Mucosa of gallbladder (tissue), 1 donor: ENCODE results near the gene SRGAP1. TPM values are rescaled to one million over a fixed set of nuclear protein-coding genes. Genes with fewer than 3 reads are reported as not detected.
"Not testable (repeated sequence)": the region's sequence is repeated elsewhere in the genome, so short reads cannot be mapped to it uniquely, and the experiment has no call there.

Experiments
- DNase-seq: peaks from one replicate; pipeline ENCODE4 v3.0.0-alpha.2; 2020; ENCODE audit warnings: low spot score
- total RNA-seq: library from RNA; stranded (reverse); gene quantifications from one replicate; pipeline ENCODE4 v1.2.1, GENCODE V29; 2021
- donor health status: DM: no; HTN: no; CAD: no.

Gene SRGAP1
- total RNA-seq, 1 donor from 2014 or later, result 13.5 TPM

- DNase-seq, result no peak
These were observed 163.4 kb downstream of the SRGAP1 start for GRCh38 chr12:64007853-64008252.

DNA sequence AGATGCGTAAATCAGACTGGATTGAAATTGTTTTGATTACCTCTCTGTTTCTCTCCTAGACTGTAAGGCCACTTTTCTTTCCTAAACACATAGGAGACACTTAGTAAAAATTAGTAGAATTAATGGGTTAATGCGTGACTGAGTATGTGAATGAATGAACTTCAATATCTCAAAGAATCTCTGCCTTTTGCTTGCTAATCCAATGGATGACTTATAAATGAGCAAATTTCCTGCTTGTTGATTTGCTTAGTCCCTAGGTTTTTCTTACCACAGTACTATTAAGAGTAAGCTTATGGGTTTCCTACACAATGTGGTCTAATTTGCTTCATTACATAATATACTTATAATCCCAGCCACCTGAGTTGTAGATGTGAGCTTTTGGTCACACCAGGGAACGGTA is 164.1 kb downstream of the SRGAP1 start:
- DNase-seq, result no peak

DNA sequence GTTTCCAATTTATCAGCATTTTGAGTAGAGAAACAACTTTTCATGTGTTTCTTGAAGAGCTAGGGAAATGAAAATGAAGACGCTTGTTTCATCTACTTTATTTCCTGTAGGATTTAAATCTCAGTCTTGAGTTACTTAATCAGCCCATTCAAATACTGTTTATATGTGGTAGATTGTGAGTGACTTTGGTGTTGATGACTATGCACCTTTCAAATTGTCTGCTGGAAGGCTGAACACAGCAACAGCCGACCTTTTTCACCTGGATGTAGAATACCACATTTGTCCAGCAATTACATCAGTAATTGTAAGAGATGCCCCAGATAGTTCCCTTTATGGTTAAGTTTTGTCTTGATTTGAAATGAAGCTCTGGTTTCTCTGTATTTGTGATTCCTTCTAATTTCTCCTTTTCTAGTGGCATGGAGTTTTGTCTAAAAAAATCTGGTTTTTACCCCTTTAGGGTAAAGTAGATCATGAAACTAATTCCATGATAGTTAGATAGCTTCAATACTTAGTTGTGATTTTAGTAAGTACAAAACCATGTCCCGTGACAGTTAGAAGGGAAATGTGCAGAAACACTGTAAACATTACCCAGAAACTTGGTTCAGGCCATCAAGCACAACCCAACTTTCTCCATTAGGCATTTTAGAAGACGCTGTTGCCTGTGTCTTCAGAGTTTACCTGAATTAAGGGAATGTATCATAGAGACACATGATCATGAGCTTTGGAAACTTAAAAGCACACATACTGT is 165.0 kb downstream of the SRGAP1 start:
- no peak for DNase-seq

- DNase-seq, result no peak
These were observed 165.7 kb downstream of the SRGAP1 start for GRCh38 chr12:64010069-64010686.

- no peak for DNase-seq
These were observed 172.0 kb downstream of the SRGAP1 start for GRCh38 chr12:64016521-64016920.

- DNase-seq, result not testable (repeated sequence)
These were observed 173.6 kb downstream of the SRGAP1 start for GRCh38 chr12:64018116-64018515.

DNA sequence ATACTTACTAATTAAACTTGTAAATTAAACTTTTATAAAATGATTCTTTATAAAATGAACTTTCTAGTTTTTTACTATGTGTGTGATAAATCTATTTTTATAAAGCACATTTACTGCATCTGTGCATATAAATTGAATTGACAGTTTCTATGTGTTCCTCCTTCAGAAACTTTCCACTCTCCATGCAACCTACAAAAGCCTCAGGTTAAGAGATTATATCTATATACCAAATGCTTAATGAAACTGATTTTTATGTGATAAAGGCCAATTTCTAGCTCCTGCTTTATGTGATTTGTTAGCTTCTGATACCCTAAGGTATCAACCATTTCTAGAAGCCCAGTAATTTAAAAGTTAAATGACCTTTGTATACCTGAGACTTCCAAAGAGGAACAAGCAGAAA is 174.0 kb downstream of the SRGAP1 start:
- no peak for DNase-seq

DNA sequence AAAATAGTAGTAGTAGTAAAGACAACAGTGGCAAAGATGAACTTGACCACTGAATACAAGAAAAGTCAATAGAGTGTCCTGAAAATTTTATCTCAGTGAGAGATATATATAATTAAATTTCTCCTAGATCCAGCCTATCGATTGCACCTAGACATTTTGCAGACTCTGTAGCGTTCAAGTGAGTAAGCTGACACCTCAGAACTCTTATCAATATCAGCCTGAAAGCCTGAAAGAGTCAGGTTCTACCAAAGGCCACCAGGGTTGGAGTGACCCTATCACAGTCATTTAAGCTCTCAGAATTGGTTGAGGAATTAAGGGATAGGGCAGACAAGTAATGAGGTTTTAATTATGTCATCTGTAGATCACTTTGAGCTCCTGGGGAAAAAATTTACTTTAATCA is 174.6 kb downstream of the SRGAP1 start:
- no peak for DNase-seq

DNA sequence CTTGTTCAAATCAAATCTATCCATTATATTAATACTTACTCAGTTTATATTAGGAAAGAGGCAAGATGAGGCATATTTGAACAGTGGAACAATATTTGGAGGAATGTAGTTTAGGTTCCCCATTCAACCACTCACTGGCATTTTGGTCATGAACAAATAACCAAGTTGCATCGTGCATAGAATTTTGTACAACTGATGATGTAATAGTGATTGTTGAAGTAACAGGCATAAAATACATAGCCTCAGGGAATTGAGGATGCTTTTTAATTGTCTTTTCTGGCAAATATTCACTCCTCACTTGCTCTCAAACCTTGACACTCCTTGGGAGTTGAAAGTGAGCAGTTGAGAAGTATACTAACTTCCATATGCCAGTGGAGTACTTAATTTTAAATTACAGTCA is 175.2 kb downstream of the SRGAP1 start:
- no peak for DNase-seq

GRCh38 chr12:64025174-64025958 is 180.9 kb downstream of the SRGAP1 start:
- no peak for DNase-seq

DNA sequence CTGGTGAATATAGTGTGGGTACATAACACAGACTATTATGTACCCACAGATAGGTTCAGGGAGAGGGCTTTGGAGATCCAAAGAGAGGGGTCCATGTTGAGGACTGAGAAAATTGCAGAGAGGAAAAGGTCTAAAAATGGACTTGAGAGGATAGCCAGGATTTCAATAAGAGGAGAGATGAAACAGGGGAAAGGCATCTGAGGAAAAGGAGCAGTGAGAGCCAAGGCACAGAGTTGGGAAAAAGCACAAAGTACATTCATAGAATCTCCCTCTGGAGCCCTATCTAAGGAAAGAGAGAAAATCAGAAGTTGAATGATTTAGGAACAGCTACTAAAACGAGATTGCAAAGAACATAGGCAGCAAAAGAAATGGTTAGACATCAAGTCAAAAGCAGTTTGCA is 182.8 kb downstream of the SRGAP1 start:
- no peak for DNase-seq

GRCh38 chr12:64028541-64028940 is 184.0 kb downstream of the SRGAP1 start:
- no peak for DNase-seq

- DNase-seq, result no peak
These were observed 184.7 kb downstream of the SRGAP1 start for GRCh38 chr12:64029013-64029857.

GRCh38 chr12:64030155-64030554 is 185.7 kb downstream of the SRGAP1 start:
- DNase-seq, result no peak

GRCh38 chr12:64034056-64034455 is 189.6 kb downstream of the SRGAP1 start:
- DNase-seq, result not testable (repeated sequence)

DNA sequence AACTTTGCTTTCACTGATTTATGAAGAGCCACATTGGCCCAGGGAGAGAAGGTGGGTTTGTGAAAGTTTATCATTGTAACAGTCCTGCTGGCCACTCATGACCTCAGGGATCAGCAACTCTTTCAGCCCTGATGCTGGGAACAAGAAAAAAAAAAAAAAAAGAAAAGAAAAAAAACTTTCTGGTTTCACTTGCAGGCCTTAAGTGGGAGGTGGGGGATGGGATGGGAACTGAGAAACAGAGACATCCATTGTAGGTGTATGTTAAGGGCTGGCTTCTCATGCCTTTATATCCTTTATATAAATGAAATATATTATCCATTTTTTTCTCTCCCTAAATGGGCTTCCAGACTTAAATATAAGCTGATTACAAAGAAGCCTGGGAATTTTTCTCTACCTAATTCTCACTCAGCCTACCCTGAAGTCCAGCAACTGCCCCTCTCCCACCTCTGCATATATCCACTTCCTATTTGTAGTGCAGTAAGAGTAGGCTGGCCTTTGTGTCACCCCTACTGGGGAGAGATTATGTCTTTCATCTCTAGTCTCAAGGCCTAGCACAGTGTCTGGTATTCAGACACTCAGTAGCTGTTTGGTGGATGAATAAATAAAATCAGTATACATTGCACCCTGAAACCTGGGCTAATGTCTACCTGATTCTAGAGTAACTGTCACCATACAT is 190.5 kb downstream of the SRGAP1 start:
- no peak for DNase-seq

GRCh38 chr12:64036414-64036813 is 191.9 kb downstream of the SRGAP1 start:
- DNase-seq, result no peak

- no peak for DNase-seq
These were observed 194.9 kb downstream of the SRGAP1 start for GRCh38 chr12:64039281-64039871.

GRCh38 chr12:64042911-64043310 is 198.4 kb downstream of the SRGAP1 start:
- no peak for DNase-seq

- DNase-seq, result no peak
These were observed 199.7 kb downstream of the SRGAP1 start for GRCh38 chr12:64044191-64044590.

GRCh38 chr12:64051057-64051456 is 206.6 kb downstream of the SRGAP1 start:
- no peak for DNase-seq
